Measurements from ENCODE around the gene ZNG1F.
"Not testable (repeated sequence)": the region's sequence is repeated elsewhere in the genome, so short reads cannot be mapped to it uniquely, and the experiment has no call there.

The ZNG1F gene

DNA sequence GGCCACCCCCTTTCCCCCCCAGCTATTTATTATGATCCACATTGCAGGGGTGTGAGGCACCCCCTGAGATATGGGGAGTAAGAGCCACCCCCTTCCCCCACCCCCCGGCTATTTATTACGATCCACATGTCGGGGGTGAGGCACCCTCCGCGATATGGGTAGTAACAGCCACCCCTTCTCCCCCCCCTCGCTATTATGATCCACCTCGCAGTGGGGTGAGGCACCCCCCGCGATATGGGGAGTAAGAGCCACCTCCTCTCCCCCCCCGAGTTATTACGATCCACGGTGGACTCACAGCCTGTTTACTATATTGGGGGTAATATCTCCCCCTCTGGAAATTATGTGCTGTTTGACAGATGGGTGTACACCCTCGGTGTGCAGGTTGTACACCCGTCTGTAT is 75.8 kb downstream of the ZNG1F start:
- not testable (repeated sequence) for H3K4me2 ChIP-seq (ENCODE audit: low read length); H3K27me3 ChIP-seq (ENCODE audit: control insufficient read depth, insufficient read depth, low read length); H3K9me3 ChIP-seq (replicated peaks; ENCODE audit: low read length); H3K4me3 ChIP-seq (ENCODE audit: low read length); H3K4me1 ChIP-seq (ENCODE audit: control insufficient read depth, insufficient read depth, low read length); H3K36me3 ChIP-seq (ENCODE audit: insufficient read depth, low read length); H3K9ac ChIP-seq (ENCODE audit: low read depth, low read length)

DNA sequence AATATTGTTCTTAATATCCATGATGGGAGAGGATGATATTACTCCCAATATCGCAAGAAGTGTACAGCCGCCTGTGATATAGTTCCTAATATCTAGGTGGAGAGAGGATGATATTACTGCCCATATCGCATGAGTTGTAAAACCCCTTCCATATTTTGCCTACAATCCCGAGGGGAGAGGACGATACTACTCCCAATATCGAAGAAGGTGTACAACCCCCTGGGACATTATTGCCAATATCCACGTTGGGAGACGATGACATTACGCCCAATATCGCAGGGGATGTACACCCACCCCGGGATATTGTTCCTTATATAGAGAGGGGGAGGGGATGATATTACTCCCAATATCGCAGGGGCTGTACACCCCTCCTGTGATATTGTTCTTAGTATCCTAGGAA is 77.7 kb downstream of the ZNG1F start:
- not testable (repeated sequence) for H3K27me3 ChIP-seq (ENCODE audit: control insufficient read depth, insufficient read depth, low read length); H3K9me3 ChIP-seq (replicated peaks; ENCODE audit: low read length); H3K4me2 ChIP-seq (ENCODE audit: low read length); H3K4me3 ChIP-seq (ENCODE audit: low read length); H3K4me1 ChIP-seq (ENCODE audit: control insufficient read depth, insufficient read depth, low read length); H3K9ac ChIP-seq (ENCODE audit: low read depth, low read length); H3K36me3 ChIP-seq (ENCODE audit: insufficient read depth, low read length)

DNA sequence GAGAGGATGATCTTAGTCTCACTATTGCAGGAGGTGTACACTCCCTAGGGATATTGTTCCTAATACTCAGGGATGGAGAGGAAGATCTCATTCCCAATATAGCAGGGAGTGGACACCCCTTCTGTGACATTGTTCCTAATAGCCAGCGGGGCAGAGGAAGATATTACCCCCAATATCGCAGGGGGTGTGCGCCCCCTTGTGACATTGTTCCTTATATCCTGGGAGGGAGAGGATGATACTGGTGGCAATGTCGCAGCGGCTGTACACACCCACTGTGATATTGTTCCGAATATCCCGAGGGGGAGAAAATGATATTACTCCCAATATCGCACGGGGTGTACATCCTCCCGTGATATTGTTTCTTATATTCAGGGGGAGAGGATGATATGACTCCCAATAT is 78.2 kb downstream of the ZNG1F start:
- H3K9ac ChIP-seq (ENCODE audit: low read depth, low read length); H3K4me2 ChIP-seq (ENCODE audit: low read length); H3K27me3 ChIP-seq (ENCODE audit: control insufficient read depth, insufficient read depth, low read length); H3K4me3 ChIP-seq (ENCODE audit: low read length); H3K9me3 ChIP-seq (replicated peaks; ENCODE audit: low read length); H3K4me1 ChIP-seq (ENCODE audit: control insufficient read depth, insufficient read depth, low read length); H3K36me3 ChIP-seq (ENCODE audit: insufficient read depth, low read length): not testable (repeated sequence)

DNA sequence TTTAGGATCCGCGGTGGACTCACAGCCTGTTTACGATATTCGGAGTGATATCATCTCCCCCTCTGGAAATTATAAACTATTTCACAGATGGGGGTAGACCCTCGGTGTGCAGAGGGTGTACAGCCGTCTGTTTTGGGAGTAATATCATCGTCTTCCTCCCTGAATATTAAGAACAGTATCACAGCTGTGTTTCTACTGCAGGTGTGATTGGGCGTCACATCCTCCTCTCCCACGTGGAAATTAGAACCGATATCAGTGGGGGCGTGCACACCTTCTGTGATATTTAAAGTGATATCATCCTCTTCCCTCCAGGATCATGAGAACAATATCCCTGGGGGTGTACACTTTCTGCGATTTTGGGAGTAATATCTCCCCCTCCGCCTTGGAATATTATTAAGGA is 79.9 kb downstream of the ZNG1F start:
- H3K4me2 ChIP-seq (ENCODE audit: low read length); H3K4me1 ChIP-seq (ENCODE audit: control insufficient read depth, insufficient read depth, low read length); H3K9me3 ChIP-seq (replicated peaks; ENCODE audit: low read length); H3K27me3 ChIP-seq (ENCODE audit: control insufficient read depth, insufficient read depth, low read length); H3K9ac ChIP-seq (ENCODE audit: low read depth, low read length); H3K36me3 ChIP-seq (ENCODE audit: insufficient read depth, low read length); H3K4me3 ChIP-seq (ENCODE audit: low read length): not testable (repeated sequence)

DNA sequence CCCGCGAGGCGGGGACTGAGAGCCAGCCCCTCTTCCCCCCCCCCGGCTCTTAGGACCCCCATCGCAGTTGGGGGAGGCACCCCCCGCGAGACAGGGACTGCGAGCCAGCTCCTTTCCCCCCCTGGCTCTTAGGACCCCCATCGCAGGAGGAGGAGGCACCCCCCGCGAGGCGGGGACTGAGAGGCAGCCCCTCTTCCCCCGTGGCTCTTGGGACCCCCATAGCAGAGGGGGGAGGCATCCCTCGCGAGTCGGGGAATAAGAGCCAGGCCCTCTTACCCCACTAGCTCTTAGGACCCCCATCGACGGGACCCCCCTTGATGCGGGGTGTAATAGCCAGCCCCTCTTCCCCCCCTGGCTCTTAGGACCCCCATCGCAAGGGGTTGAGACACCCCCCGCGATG is 80.3 kb downstream of the ZNG1F start:
- not testable (repeated sequence) for H3K27me3 ChIP-seq (ENCODE audit: control insufficient read depth, insufficient read depth, low read length); H3K36me3 ChIP-seq (ENCODE audit: insufficient read depth, low read length); H3K9me3 ChIP-seq (replicated peaks; ENCODE audit: low read length); H3K9ac ChIP-seq (ENCODE audit: low read depth, low read length); H3K4me1 ChIP-seq (ENCODE audit: control insufficient read depth, insufficient read depth, low read length); H3K4me2 ChIP-seq (ENCODE audit: low read length); H3K4me3 ChIP-seq (ENCODE audit: low read length)

DNA sequence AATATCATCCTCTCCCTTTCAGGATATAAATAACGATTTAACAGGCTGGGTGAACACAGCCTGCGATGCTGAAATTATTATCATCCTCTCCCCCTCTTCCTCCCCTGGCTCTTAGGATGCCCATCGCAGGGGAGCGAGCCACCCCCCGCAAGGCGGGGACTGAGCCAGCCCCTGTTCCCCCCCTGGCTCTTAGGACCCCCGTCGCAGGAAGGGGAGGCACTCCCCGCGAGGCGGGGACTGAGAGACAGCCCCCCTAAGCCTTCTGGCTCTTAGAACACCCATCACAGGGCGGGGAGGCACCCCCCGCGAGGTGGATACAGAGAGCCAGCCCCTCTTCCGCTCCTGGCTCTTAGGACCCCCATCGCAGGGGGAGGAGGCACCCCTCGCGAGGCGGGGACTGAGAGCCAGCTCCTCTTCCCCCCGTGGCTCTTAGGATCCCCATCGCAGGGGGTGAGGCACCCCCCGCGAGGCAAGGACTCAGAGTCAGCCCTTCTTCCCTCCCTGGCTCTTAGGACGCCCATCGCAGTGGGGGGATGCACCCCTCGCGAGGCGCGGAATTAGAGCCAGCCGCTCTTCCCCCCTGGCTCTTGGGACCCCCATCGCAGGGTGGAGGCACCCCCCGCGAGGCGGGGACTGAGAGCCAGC is 82.5 kb downstream of the ZNG1F start:
- not testable (repeated sequence) for H3K9me3 ChIP-seq (replicated peaks; ENCODE audit: low read length); H3K4me1 ChIP-seq (ENCODE audit: control insufficient read depth, insufficient read depth, low read length); H3K27me3 ChIP-seq (ENCODE audit: control insufficient read depth, insufficient read depth, low read length); H3K4me3 ChIP-seq (ENCODE audit: low read length); H3K36me3 ChIP-seq (ENCODE audit: insufficient read depth, low read length); H3K4me2 ChIP-seq (ENCODE audit: low read length); H3K9ac ChIP-seq (ENCODE audit: low read depth, low read length)

DNA sequence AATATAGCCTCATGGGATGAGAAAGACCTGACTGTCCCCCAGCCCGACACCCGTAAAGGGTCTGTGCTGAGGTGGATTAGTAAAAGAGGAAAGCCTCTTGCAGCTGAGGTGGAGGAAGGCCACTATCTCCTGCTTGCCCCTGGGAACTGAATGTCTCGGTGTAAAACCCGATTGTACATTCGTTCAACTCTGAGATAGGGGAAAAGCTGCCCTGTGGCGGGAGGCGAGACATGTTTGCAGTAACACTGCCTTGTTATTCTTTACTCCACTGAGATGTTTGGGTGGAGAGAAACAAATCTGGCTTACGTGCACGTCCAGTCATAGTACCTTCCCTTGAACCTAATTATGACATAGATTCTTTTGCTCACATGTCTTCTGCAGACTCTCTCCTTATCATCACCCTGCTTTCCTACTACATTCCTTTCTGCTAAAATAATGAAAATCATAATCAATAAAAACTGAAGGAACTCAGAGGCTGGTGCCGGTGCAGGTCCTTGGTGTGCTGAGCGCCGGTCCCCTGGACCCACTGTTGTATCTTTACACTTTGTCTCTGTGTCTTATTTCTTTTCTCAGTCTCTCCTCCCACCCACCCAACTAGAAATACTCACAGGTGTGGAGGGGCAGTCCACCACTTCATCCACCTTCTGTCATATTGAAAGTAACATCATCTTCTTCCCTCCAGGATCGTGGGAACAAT is 83.4 kb downstream of the ZNG1F start:
- not testable (repeated sequence) for H3K9me3 ChIP-seq (replicated peaks; ENCODE audit: low read length); H3K4me3 ChIP-seq (ENCODE audit: low read length); H3K27me3 ChIP-seq (ENCODE audit: control insufficient read depth, insufficient read depth, low read length); H3K4me1 ChIP-seq (ENCODE audit: control insufficient read depth, insufficient read depth, low read length); H3K36me3 ChIP-seq (ENCODE audit: insufficient read depth, low read length); H3K9ac ChIP-seq (ENCODE audit: low read depth, low read length); H3K4me2 ChIP-seq (ENCODE audit: low read length)

DNA sequence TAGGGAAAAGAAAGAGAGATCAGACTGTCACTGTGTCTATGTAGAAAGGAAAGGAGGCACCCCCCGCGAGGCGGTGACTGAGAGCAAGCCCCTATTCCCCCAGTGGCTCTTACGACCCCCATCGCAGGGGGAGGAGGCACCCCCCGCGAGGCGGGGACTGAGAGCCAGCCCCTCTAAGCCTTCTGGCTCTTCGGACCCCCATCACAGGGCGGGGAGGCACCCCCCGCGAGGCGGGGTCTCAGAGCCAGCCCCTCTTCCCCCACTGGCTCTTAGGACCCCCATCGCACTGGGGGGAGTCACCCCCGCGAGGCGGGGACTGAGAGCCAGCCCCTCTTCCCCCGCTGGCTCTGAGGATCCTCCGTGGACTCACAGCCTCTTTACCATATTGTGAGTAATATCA is 84.6 kb downstream of the ZNG1F start:
- not testable (repeated sequence) for H3K9ac ChIP-seq (ENCODE audit: low read depth, low read length); H3K4me1 ChIP-seq (ENCODE audit: control insufficient read depth, insufficient read depth, low read length); H3K9me3 ChIP-seq (replicated peaks; ENCODE audit: low read length); H3K4me2 ChIP-seq (ENCODE audit: low read length); H3K27me3 ChIP-seq (ENCODE audit: control insufficient read depth, insufficient read depth, low read length); H3K36me3 ChIP-seq (ENCODE audit: insufficient read depth, low read length); H3K4me3 ChIP-seq (ENCODE audit: low read length)

DNA sequence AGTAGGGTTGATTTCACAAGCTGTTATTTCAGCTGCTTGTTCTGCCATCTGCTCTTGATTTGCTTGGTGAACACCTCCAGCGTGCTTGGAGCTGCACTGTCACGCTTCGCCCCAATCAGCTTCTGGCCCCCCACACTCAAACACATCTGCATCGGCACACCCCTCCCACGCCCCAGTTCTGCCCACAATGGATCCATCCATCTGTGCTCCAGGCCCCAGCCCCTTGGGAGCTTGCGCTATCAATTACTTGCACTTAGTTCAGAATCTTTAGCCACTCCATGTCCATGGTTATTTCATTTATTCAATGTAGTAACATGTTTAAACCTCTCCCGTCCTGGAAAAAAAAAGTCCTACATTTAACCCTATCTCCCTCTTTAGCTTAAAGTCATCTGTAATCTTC is 88.6 kb downstream of the ZNG1F start:
- not testable (repeated sequence) for H3K9ac ChIP-seq (ENCODE audit: low read depth, low read length); H3K27me3 ChIP-seq (ENCODE audit: control insufficient read depth, insufficient read depth, low read length); H3K4me3 ChIP-seq (ENCODE audit: low read length); H3K4me2 ChIP-seq (ENCODE audit: low read length); H3K36me3 ChIP-seq (ENCODE audit: insufficient read depth, low read length); H3K9me3 ChIP-seq (replicated peaks; ENCODE audit: low read length); H3K4me1 ChIP-seq (ENCODE audit: control insufficient read depth, insufficient read depth, low read length)

DNA sequence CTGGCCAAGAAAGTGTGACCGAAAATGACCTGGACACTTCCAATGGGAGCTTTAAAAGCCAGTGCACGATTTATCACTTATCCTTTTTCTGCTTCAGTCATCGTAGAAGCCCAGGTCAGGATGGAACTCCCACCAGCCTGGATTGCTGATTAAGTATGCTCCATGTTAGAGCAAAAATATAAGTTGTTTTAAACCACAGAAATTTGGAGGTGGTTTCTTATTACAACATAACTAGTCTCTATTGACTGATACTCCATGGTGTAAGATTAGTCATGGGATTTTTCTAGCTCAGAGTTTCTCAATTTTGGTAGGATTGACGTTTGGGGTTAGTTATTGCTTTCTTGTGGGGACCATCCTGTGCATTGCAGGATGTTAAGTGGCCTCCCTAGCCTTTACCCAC is 90.4 kb downstream of the ZNG1F start:
- not testable (repeated sequence) for H3K36me3 ChIP-seq (ENCODE audit: insufficient read depth, low read length); H3K9ac ChIP-seq (ENCODE audit: low read depth, low read length); H3K27me3 ChIP-seq (ENCODE audit: control insufficient read depth, insufficient read depth, low read length); H3K4me3 ChIP-seq (ENCODE audit: low read length); H3K9me3 ChIP-seq (replicated peaks; ENCODE audit: low read length); H3K4me1 ChIP-seq (ENCODE audit: control insufficient read depth, insufficient read depth, low read length); H3K4me2 ChIP-seq (ENCODE audit: low read length)

DNA sequence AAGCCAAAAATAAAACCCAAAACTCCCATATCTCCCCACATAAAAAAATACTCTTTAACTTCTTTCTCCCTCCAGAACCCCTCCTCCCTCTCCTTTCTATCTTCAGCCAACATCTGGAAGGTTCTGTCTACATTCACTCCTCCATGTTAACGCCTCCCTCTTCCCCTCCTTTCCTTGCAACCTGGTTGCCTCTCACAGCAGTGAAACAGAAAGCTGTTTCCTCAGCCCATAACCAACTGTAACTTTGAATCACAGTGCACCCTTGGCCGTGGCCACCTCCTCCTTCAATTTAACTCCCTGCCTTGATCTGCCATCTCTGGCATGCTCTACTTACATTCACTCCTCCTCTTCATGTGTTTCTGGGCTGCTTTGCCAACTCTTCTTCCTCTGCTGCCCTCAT is 94.1 kb downstream of the ZNG1F start:
- H3K9me3 ChIP-seq (replicated peaks; ENCODE audit: low read length); H3K27me3 ChIP-seq (ENCODE audit: control insufficient read depth, insufficient read depth, low read length); H3K9ac ChIP-seq (ENCODE audit: low read depth, low read length); H3K4me3 ChIP-seq (ENCODE audit: low read length); H3K4me1 ChIP-seq (ENCODE audit: control insufficient read depth, insufficient read depth, low read length); H3K36me3 ChIP-seq (ENCODE audit: insufficient read depth, low read length); H3K4me2 ChIP-seq (ENCODE audit: low read length): not testable (repeated sequence)

DNA sequence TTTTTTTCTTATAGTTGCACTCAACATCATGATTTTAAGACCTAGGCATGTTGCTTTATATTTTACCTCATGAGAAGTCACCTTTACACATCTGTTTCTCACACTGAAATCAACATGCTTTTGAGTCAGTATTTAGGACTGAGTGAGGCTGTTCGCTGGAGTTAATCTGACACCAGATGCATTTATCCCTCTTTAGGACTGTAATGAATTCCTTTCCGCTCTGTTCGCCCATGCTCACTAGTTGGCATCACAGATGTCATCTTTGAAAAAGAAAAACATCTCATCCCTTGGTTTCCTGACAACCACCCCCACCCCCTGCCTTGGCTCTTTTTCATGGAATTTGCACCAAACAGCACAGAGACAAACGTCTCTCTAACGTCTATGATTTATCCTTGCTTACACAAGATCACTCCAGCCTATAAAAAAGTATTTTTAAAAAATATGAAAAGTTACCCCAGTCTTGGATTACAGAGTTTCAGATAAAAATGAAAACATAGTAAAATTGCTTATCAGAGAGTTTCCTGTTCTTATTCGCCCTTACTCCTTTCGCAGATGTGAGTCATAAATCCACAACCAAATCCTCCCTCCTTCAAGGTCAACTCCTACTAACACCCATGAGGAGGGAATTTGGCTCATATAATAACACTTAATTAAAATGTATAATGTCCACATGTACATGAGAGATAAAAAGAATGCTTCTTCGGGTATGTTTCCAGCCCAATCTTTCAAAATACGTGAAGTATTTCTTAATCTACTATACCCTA is 94.9 kb downstream of the ZNG1F start:
- H3K36me3 ChIP-seq (ENCODE audit: insufficient read depth, low read length); H3K4me3 ChIP-seq (ENCODE audit: low read length); H3K9me3 ChIP-seq (replicated peaks; ENCODE audit: low read length); H3K27me3 ChIP-seq (ENCODE audit: control insufficient read depth, insufficient read depth, low read length); H3K9ac ChIP-seq (ENCODE audit: low read depth, low read length); H3K4me2 ChIP-seq (ENCODE audit: low read length); H3K4me1 ChIP-seq (ENCODE audit: control insufficient read depth, insufficient read depth, low read length): not testable (repeated sequence)

Measured in skeletal muscle satellite cell (primary cell).